Measurements from ENCODE around the gene S100A12.

DNA sequence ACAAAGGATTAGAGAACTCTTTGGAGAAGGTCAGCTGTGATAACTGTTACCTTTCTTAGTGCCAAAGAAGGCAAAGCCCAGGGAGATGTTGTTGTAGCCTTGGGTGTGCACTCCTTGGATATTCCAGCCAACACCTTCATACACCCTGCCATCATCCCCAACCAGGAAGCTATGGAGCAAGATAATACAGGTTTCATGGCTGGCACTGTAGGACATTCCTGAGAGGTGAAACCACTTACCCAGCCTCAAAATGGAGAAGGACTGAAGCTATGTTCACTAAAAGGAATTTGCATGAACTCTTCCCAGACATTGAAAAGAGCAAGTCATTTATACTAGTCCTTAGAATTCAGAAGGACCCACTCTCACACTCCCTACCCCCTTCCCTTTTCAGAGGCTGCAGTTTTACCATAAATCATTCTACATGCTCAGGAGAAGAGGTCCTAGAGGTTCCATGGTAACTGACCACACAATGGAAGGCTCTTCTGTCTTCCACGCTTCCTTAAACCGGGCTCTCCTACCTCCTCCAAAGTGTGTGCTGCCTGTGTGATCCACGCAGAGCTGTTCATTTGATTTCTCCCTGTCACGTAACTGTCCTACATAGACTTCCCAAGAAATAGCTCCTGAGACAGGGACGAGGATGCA lies 32.3 kb downstream of the S100A12 start:
- TF ChIP-seq, protein P1, sequence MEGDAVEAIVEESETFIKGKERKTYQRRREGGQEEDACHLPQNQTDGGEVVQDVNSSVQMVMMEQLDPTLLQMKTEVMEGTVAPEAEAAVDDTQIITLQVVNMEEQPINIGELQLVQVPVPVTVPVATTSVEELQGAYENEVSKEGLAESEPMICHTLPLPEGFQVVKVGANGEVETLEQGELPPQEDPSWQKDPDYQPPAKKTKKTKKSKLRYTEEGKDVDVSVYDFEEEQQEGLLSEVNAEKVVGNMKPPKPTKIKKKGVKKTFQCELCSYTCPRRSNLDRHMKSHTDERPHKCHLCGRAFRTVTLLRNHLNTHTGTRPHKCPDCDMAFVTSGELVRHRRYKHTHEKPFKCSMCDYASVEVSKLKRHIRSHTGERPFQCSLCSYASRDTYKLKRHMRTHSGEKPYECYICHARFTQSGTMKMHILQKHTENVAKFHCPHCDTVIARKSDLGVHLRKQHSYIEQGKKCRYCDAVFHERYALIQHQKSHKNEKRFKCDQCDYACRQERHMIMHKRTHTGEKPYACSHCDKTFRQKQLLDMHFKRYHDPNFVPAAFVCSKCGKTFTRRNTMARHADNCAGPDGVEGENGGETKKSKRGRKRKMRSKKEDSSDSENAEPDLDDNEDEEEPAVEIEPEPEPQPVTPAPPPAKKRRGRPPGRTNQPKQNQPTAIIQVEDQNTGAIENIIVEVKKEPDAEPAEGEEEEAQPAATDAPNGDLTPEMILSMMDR (IDR thresholded peaks at IDR 0.05), result no peak
- no peak for TF ChIP-seq POLR2A (IDR thresholded peaks at IDR 0.05)
